Pancreas (tissue), 10 donors: ENCODE measurements around the gene ATP6AP1. TPM values are rescaled to one million over a fixed set of nuclear protein-coding genes. Genes with fewer than 3 reads are reported as not detected.

Experiments
- ATAC-seq, 4 donors: fragments of 200-7000 bp; cut with Tn5 transposase; one replicate each; pipeline versions ENCODE4 v1.8.0 to v1.9.1; 2020; ENCODE audit warnings: mild to moderate bottlenecking in 4 of 4, moderate library complexity in 4 of 4
- DNase-seq, 6 donors: peaks; one replicate each; pipeline ENCODE4 v3.0.0-alpha.2; 2020
- FAIRE-seq: peaks from 2 replicates; lab custom pipeline; 2012; peaks lifted over from hg19 to GRCh38; lab: Jason Lieb, UNC
- H3K27ac ChIP-seq, 4 donors: fragments of 200-600 bp; sonication (generic); 1 replicate in 3 of 4; 2 replicates in 1 of 4; pipeline versions ENCODE4 v1.5.0 to v1.8.0; 2020
- H3K27me3 ChIP-seq, 4 donors: fragments of 200-600 bp; one replicate each; pipeline ENCODE4 v1.8.0; 2021
- H3K36me3 ChIP-seq, 3 donors: fragments of 200-600 bp; sonication (generic) in 1 of 3; one replicate each; pipeline versions ENCODE4 v1.5.0 to v1.8.0; 2020 to 2021
- H3K4me1 ChIP-seq, 3 donors: fragments of 200-600 bp; one replicate each; pipeline ENCODE4 v1.8.0; 2021
- H3K4me3 ChIP-seq, 4 donors: fragments of 200-600 bp; sonication (generic) in 2 of 4; one replicate each; pipeline versions ENCODE4 v1.5.0 to v1.8.0; 2020 to 2021
- H3K9me3 ChIP-seq, 4 donors: fragments of 200-600 bp; one replicate each; pipeline ENCODE4 v1.8.0; 2021
- WGBS, 2 donors: extraction: QIAGEN DNeasy Blood & Tissue Kit; methylation state at CpG; one replicate each; pipeline ENCODE4 v1.1.7; 2013; 5-methylcytosine and 5-hydroxymethylcytosine counted together
- intact Hi-C, 3 donors: fragments of 100-400 bp; cut with DNase I; formaldehyde crosslinking; loops; one replicate each; pipeline versions ENCODE4 v1.11.1 to v1.14.2; 2022
- polyA plus RNA-seq, 2 donors: library from polyadenylated mRNA; stranded (reverse); fragments of 200-250 nt; gene quantifications; one replicate each; pipeline ENCODE4 v1.2.3, GENCODE V29; 2013
- total RNA-seq, 6 donors: library from RNA; stranded (reverse); fragmentation: NEBNext Ultra II Directional in 4 of 6; extraction: Animal tissue kit (Norgen Biotek cat#: 25700) in 4 of 6; gene quantifications; one replicate each; pipeline versions ENCODE4 v1.2.1 to v1.2.4, GENCODE V29; 2021 to 2023
- TF ChIP-seq, protein P1 (sequence below), 4 donors: fragments of 200-600 bp; sonication (generic) in 3 of 4; IDR thresholded peaks; one replicate each; pipeline versions ENCODE4 v1.5.0 to v1.8.0; 2021; ENCODE audit warnings: antibody characterized with exemption in 4 of 4
- donor health status: healthy with polysubstance abuse.
- donor health status: DM: no; HTN: no; CAD: no; lungs with moderate emphysema.
- donor health status: DM: no; HTN: no; CAD: no.
- donor health status: control.
- donor health status: control.
- donor health status: Bipolar disorder and iron deficiency.
- donor health status: DM: yes; HTN: yes; CAD: no.
- donor health status: DM: no; HTN: no; CAD: no.
- donor health status: DM: no; HTN: no; CAD: no.
- donor health status: DM: yes; HTN: yes; CAD: no.

ATP6AP1 gene, protein sequence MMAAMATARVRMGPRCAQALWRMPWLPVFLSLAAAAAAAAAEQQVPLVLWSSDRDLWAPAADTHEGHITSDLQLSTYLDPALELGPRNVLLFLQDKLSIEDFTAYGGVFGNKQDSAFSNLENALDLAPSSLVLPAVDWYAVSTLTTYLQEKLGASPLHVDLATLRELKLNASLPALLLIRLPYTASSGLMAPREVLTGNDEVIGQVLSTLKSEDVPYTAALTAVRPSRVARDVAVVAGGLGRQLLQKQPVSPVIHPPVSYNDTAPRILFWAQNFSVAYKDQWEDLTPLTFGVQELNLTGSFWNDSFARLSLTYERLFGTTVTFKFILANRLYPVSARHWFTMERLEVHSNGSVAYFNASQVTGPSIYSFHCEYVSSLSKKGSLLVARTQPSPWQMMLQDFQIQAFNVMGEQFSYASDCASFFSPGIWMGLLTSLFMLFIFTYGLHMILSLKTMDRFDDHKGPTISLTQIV
- total RNA-seq (10 to 100 TPM; 27.8 to 55.6 (median 37.7) TPM), polyA plus RNA-seq (10 to 100 TPM; 34.1 to 82.4 TPM)

- peak within 1 kb of the TSS; percentile 48 to 68 (median 54) for H3K4me3 ChIP-seq
- H3K27me3 ChIP-seq, result no peaks in the 10 kb centered on the region
- peak; percentile 75 for FAIRE-seq
- DNase-seq, result peak; percentile 90 to 96 (median 92)
- no peaks in the 10 kb centered on the region for H3K36me3 ChIP-seq
- no peaks in the 10 kb centered on the region for H3K4me1 ChIP-seq
- intact Hi-C loops, result no loop called here
- H3K27ac ChIP-seq, result peak within 1 kb of the TSS in 3 of 4 donors; percentile 52 to 67 (median 57)
- peak; percentile 98 to 99 (median 98) for ATAC-seq
- H3K9me3 ChIP-seq, result no peaks in the 10 kb centered on the region
- TF ChIP-seq, protein P1, sequence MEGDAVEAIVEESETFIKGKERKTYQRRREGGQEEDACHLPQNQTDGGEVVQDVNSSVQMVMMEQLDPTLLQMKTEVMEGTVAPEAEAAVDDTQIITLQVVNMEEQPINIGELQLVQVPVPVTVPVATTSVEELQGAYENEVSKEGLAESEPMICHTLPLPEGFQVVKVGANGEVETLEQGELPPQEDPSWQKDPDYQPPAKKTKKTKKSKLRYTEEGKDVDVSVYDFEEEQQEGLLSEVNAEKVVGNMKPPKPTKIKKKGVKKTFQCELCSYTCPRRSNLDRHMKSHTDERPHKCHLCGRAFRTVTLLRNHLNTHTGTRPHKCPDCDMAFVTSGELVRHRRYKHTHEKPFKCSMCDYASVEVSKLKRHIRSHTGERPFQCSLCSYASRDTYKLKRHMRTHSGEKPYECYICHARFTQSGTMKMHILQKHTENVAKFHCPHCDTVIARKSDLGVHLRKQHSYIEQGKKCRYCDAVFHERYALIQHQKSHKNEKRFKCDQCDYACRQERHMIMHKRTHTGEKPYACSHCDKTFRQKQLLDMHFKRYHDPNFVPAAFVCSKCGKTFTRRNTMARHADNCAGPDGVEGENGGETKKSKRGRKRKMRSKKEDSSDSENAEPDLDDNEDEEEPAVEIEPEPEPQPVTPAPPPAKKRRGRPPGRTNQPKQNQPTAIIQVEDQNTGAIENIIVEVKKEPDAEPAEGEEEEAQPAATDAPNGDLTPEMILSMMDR (IDR thresholded peaks at IDR 0.05), result no peak
- 5 to 36% methylated on average over 86 of the region's 87 CpGs for WGBS, 2 donors
Measured at GRCh38 chrX:154428176-154429171, at the start of gene ATP6AP1. ATP6AP1 (plus strand) TSS chrX:154428677; CDS start chrX:154428693, 16 bp downstream.

GRCh38 chrX:154378799-154379568, 49.5 kb upstream of the ATP6AP1 start, which contains the start of gene EMD:
EMD (plus strand) TSS chrX:154379295; CDS start chrX:154379485, 190 bp downstream.
- WGBS, 2 donors, result 1 to 38% methylated on average over 84 to 103 of the region's 103 CpGs
- H3K36me3 ChIP-seq, result no peaks in the 10 kb centered on the region
- peak within 1 kb of the TSS; percentile 50 to 67 (median 56) for H3K4me3 ChIP-seq
- no peaks in the 10 kb centered on the region for H3K9me3 ChIP-seq
- ATAC-seq, result peak; percentile 79 to 89 (median 85)
- H3K4me1 ChIP-seq, result peaks cover 0 to 6% (median 0%) of the 10 kb centered on the region in 3 donors
- intact Hi-C loops, result no loop called here
- FAIRE-seq, result peak; percentile 98
- TF ChIP-seq, protein P1 (IDR thresholded peaks at IDR 0.05), result no peak
- H3K27me3 ChIP-seq, result no peaks in the 10 kb centered on the region
- DNase-seq, result peak; percentile 93 to 98 (median 98)
- peak within 1 kb of the TSS; percentile 91 to 96 (median 96) for H3K27ac ChIP-seq

DNA sequence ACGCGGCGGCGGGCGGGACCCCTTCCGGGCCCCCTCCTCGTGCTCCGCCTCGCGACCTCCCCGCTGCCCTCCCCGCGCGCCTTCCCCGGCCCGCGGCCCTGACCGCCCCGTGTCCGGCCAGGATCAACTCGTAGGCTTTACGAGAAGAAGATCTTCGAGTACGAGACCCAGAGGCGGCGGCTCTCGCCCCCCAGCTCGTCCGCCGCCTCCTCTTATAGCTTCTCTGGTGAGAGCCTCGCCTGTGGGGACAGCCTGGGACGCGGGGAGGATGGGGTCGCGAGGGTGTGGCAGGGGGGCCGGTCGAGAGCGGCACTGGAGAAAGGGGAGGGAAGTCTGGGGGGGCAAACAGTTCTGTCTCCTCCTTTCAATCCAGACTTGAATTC, 48.9 kb upstream of the ATP6AP1 start:
- intact Hi-C loops, result no loop called here
- Histone ChIP-seq H3K9me3 (no peaks in the 10 kb centered on the region), H3K4me1 (peaks cover 0 to 6% (median 0%) of the 10 kb centered on the region in 3 donors), H3K4me3 (peak overlapping the region; percentile 50 to 67 (median 56)), H3K36me3 (no peaks in the 10 kb centered on the region), H3K27ac (peak overlapping the region; percentile 88 to 96 (median 92)), H3K27me3 (no peaks in the 10 kb centered on the region)
- TF ChIP-seq, protein P1 (IDR thresholded peaks at IDR 0.05), result no peak
- DNase-seq, result no peak
- WGBS, 2 donors, result 1 to 42% methylated on average over 36 to 38 of the region's 38 CpGs
- ATAC-seq, result peak in 1 of 4 donors; percentile 1
- no peak for FAIRE-seq

GRCh38 chrX:154380153-154380552, 48.3 kb upstream of the ATP6AP1 start:
- TF ChIP-seq, protein P1 (IDR thresholded peaks at IDR 0.05), result no peak
- ATAC-seq (no peak), DNase-seq (peak in 3 of 6 donors; percentile 34 to 74 (median 53)), FAIRE-seq (no peak)
- H3K36me3 ChIP-seq, result no peaks in the 10 kb centered on the region
- peaks cover 0 to 1% (median 0%) of the 10 kb centered on the region in 3 donors for H3K4me1 ChIP-seq
- H3K4me3 ChIP-seq, result peak overlapping the region in 3 of 4 donors; percentile 50 to 67 (median 57)
- H3K9me3 ChIP-seq, result no peaks in the 10 kb centered on the region
- H3K27ac ChIP-seq, result peak overlapping the region; percentile 88 to 96 (median 92)
- no peaks in the 10 kb centered on the region for H3K27me3 ChIP-seq
- 7 to 45% methylated on average over 13 of the region's 13 CpGs for WGBS, 2 donors
- intact Hi-C loops, result no loop called here
